SIG-M5 treated with dmso at 0.1 percent for 504 hours (cell line): ENCODE measurements around the gene BACH2.
"Not testable (repeated sequence)": the region's sequence is repeated elsewhere in the genome, so short reads cannot be mapped to it uniquely, and the experiment has no call there.

Experiments used
- DNase-seq: peaks from one replicate; lab custom pipeline; 2025; ENCODE audit not compliant: unreplicated experiment; lab: John Stamatoyannopoulos, UW

The BACH2 gene

DNA sequence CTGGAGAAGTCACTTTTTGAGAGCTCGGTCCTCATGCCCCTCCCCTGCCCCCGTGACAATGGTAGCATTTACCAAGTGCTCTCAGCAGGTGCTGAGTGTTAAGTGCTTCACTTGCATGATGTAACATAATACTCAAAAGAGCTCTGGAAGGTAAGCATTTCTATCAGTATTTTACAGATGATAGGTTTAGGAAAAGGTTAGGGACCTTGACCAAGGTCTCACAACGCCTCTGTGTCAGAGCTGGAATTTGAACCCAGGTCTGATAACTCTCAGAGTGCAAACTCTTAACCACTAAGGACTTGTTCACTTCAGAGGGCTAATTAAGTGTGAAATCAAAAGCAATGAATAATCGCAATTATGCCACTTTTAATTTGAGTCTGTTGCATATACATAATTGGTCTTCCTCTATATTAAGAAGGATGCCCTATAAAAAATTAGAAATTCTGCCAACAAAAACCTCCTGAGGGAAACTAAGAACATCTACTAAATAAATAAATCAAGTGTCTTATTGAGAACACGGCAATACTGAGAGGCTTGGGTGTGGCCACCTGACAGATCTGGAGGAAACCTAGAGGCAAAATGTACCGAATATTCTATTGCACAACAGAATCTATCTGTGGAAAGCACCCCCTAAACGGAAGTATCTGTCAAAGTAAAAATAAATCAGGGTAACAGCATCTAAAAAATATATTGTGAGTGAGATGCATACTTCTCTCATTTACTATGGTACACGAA is 109.8 kb downstream of the BACH2 start:
- no peak for DNase-seq

DNA sequence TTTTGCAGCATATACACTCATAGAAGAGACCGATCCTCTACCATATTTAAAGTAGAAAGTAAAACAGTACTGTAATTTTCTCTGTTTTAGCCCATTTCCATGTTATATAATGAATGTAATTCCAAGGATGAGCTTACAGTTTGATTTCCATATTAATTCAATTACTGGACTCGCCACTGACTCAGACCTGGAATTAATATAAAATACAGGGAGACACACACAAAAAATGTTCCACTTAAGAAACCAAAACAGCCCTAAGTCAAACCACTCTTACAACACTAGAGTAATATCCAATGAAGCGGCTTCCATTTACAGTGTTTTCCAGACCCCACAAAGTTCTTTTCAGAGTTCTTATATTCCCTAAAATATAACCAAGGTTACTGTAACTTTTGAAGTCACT is 110.6 kb downstream of the BACH2 start:
- DNase-seq: no peak

DNA sequence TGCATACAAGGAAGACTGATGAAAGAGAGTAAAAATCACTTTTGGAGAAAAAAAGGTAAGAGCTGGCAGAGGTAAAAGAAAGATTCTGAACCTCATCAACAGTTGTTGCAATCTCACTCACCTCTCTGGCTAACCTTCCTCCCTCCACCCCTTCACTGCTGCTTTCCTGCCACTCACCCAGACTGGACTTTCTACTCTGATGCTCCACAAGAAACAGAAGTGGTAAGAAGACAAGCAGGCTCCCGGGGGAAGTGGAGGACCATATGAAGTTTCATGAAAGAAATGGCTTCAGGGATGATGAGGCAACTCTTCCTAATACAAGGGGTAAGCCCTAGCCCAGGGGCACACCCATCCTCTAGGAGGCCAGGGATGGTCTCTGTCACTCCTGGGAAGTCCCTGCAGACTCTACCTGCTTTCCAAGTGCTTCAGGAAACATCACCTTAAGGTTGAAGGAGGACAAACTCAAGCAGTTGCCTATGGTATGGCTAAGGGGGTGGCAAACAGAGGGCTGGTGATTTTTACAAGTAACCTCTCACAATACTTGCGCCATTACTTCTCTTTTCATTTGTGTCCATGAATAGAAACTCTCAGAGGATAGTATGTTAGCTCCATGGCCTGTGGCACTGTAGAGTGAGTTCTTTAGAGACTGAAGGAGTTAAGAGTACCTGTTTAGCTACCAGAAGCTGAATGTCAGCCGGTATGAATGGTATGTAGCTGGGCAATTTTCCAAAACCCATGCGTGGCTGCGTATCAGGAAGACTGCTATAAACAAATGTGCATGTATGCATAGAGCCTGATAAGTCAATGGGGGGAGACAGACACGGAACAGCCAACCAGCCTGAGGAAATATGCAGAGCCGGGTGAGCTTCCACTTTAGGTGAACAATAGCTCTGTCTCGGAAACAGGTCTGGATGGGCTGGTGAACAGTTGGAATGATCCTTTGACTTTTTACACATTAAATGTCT is 112.0 kb downstream of the BACH2 start:
- DNase-seq: peak; percentile 23

DNA sequence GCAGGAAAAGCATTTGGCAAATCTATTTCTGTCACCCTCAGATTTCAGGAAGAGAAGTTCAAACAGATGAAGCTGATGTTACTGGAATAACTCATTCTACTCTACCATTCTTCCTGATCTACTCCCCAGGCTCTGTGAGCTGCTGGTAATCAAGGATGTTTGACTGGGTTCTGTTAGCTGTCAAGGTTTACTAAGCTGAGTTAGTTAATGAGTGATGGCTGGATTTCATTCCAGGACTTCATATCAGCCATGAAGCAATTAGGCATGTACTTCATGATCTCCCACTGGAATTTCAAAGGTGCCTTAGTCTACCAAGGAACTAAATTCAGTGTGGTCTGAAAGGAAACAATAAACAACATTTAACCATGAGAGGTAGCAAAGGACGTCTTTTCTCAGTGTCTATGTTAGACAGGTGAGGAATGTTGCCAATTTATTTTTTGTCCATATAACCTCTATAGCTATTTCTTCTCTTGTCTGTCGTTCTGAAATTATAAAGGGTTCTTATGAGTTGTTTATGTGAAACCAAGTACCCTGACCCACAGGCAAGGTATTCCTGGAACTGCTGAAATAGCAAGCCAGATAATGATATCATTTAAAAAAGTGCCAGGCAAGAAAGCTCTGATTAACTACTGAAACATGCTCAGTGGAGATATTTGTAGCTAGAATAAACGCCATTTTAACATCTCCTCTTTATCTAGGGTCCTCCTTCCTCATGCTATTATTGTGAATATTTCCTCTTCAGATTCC is 112.9 kb downstream of the BACH2 start:
- DNase-seq: no peak

DNA sequence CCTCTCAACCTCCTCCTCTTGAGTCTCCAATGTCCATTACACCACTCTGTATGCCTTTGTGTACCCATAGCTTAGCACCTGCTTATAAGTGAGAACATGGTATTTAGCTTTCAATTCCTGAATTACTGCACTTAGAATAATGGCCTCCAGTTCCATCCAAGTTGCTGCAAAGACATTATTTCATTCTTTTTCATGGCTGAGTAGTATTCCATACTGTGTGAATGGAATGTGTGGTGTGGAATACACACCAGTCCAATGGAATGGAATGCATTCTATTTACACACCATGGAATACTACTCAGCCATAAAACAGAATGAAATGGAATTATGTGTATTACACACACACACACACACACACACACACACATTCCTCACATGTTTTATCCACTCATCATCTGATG is 116.1 kb downstream of the BACH2 start:
- DNase-seq: no peak

DNA sequence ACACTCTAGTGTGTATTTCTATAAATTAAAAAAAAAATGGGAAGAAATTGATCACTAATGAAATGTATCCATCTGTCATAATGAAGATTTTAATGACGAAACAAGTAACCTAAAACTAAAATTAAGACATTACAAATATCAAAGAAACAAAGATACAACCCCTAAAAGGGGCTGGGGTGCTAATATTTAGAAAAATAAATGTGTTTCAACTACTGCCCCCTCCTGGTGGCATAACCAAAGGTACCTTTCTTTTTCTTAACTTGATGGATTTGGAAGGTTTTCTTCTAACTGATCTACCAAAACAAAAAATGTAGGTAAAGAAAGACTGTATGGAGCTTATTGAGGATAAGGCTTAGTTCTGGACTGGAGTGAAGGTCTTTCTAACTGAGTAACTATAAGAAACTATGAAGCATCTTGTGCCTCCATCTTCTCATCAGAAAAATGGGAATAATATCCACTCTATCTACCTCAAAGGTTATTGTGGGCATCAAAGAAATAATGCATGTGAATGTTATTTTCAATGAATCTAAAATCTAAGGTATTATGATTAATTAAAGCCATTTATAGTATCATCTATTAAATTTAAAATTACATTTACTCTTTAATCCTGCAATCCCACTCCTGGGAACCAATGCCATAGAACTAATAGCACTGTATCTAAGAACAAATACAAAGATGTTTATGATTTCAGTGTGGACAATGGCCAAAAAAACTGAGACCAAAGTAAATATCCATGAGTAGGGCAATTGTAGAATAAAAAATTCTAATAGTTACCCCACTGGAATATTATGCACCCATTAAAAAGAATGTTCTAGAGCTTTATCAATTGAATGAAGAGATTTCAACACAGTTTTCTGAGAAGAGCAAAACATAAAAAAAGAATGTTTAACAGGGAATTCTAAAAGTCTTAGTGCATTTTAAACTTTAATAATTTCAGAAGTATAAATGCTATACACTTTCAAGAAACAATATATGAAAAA is 117.2 kb downstream of the BACH2 start:
- no peak for DNase-seq

DNA sequence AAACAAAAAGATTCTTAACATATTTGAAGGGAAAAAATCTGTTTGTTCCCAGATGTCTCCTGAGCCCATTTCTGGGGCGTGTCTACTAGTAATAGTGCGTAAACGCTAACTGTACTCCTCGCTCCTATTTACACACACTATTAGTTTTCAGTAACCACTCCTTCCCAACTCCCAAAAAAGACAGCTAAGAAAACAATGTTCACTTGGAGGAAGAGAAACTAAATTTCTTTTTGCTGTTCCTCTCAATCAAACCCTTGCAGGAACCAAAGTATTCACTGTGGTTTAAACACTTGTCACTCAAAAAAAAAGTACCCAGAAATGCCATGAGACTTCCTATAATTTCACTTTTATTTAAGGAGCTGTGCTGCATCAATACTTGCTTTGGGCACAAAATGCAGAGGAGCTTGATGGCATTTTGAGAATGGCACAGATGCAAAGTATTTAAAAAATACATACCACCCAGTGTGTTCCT is 118.2 kb downstream of the BACH2 start:
- DNase-seq: no peak

DNA sequence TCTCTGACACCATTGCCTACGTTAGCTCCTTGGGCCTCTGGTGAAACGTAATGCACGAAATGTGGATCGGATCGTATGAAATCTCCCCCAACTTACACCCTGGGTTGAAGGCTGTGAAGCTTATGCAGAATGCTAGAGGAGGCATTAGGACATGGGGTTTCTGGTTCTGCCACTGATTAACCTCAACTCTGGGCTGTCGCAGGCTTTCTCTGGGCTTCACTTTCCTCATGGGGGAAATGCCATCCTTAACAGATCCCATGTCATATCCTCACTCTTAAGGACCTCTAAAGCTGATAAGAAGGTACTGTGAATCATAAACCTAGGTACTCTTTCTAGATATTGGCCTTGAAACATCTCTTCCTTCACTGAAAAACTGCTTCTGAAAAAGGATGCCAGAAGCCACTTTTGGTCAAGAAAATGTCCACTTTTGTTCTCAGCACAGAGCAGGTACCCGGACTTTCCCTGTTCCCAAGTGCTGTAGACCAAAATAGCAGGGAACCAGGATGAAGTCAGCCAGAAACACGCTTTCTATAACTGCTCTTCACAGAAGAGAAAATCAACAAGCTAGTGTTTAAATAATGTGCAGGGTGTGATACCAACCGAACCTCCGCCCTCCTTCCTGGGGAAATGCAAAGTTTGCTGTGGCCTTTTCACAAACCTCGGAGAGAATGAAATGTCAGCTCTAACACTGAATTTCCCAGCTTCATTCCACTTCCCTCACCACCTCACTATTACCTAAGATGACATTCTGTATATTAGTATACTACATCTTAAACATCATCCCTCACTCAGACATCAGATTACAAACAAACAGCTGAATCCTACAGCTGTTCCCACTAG is 118.9 kb downstream of the BACH2 start:
- DNase-seq: no peak

DNA sequence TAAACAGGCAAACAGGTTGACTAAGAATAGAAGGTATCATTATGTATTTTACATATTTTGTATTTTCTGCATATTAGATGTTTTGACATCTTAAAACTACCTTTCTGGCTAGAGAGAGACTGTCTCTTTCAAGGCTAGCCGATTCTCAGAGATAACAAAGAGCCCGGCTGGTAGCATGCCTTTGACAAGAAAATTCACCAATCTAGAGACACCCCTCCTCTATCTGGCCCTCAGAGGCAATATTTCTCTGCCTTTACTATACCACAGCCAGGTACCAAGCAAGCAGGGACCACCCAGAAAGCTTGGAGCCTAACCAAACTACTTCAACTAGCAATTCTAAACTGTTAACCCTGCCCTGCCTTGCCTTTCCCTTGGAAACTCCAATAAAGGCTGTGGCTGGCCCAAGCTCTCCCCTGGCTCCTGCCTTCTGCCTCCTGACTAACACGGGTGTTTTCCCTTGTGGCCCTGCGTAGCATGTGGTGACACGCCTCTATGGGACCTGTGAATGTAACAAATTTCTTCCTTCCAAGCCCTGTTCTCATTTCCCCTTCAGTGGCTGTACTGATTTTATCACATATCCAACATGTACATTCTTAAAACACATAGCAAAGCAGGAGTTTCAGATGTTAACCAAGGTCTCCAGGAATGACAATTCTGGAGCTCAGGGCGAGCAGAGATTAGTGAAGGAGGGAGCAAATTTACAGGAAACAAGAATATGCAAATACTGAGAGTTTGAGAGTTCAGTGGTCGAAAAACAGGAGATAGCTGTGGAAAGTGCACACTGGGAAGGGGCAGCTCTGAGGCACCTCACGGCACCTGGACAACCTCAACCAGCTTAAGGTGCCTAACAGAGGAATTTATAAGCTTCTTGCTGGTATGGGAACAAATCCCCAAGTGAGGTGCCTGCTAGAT is 120.8 kb downstream of the BACH2 start:
- no peak for DNase-seq

DNA sequence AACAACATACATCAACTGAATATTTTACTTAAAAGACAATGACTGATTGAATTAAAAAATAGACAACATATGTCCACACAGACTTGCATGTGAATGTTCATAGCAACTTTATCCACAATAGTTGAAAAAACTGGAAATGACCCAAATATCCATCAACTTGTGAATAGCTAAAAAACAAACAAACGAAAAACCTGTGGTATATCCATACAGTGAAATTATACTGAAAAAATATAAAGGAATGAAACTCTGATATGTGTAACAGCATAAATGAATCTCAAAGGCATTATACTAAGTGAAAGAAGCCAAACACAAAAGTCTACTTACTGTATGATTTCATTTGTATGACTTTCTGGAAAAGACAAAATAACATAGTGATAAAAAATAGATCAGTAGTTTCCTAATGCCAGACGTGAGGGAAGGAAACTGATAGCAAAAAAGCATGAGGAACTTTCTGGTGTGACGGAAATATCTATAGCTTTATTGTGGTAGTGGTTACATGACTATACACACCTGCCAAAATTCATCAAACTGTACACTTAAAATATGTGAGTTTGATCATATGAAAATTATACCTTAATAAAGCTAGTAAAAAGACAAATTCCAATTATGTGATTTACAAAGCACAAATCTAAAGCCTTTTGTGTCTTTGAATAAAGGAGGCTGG is 123.2 kb downstream of the BACH2 start:
- DNase-seq: no peak

DNA sequence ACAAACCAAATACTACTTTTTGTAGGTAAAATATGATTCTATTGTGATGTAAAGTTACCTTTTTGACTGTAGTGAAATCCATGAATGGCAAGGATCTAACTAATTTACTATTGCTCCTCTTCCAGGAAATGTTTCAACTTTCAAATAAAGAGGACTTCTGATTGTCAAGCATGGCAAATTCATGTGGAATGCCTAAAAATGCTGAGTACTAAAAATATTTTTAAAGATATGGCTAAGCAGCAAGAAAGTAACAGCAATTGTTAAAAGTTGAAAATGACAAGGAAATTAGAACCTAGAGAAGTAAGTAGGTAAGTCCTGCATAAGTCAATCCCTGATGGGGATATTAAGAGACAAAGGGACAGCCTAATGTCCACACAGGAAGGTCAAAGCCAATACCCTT is 126.0 kb downstream of the BACH2 start:
- no peak for DNase-seq

DNA sequence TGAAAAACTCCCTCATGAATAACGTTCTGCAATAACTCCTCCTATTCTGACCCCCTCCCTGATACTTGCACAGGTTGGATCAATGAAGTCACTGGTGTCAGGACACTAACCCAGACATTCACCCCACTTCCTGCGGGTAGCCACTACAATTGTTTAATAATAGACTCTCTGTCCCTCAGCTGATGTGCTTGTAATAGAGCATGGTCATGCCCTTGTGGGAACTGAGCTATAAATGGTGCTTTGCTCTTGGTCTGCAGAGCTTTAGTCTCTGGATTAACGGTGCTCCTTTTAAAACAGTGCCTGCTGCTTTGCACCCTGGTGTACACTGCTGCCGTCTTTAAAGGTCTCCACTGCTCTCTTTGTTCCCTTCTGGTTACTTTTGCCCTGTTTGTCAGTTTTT is 127.3 kb downstream of the BACH2 start:
- no peak for DNase-seq

DNA sequence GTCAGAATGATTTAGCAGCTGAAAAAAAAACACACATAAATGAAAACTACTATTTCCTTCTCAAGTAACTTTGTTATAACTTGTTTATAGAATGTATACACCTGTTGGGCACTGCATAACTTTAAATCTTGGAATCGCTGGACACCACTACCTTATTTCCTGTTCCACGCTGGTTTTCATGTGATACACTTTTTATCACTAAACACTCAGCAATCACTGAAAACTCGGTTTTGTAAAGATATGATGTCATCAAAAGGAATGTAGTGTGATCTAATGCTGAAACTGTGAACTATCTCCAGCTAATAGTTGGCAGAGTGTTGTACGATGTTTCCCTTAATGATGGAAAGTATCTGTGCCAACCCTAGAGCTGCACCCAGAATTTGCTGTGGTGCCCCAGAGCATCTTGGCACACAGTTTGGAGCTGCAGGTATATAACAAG is 127.9 kb downstream of the BACH2 start:
- no peak for DNase-seq

DNA sequence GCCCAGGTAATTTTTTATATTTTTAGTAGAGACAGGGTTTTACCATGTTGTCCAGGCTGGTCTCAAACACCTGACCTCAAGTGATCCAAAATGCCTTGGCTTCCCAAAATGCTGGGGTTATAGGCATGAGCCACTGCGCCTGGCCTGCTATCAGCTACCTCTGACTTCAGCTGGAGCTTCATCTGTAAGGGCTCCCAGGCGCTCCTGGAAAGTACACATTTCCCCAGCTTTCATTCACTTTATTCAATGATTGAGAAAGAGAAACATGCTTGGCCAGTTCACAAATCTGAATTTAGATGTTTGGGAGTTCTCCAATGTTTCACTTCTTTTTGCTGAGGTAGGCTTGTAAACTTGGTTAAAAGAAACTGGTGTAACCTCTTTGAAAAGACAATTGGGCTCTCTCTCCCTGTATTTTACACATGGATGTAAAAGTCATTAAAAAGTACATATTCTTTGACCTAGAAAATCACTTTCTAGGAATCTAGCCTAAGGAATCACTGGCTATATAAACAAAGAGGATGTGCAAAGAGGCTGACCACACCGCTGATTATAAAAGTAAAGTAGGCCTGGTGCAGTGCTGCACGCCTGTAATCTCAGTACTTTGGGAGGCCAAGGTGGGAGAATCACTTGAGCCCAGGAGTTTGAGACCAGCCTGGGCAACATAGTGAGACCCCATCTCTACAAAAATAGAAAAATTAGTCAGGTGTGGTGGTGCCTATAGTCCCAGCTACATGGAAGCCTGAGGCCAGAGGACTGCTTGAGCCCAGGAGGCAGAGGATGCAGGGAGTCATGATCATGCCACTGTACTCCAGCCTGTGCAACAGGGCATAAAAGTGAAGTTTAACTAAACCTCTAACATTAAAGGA is 128.9 kb downstream of the BACH2 start:
- no peak for DNase-seq

DNA sequence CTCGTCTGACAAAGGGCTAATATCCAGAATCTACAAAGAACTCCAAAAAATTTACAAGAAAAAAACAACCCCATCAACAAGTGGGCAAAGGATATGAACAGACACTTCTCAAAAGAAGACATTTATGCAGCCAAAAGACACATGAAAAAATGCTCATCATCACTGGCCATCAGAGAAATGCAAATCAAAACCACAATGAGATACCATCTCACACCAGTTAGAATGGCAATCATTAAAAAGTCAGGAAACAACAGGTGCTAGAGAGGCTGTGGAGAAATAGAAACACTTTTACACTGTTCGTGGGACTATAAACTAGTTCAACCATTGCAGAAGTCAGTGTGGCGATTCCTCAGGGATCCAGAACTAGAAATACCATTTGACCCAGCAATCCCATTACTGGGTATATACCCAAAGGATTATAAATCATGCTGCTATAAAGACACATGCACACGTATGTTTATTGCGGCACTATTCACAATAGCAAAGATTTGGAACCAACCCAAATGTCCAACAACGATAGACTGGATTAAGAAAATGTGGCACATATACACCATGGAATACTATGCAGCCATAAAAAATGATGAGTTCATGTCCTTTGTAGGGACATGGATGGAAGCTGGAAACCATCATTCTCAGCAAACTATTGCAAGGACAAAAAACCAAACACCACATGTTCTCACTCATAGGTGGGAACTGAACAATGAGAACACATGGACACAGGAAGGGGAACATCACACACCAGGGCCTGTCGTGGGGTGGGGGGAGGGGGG is 130.3 kb downstream of the BACH2 start:
- DNase-seq: not testable (repeated sequence)
